Neutrophil (primary cell): ENCODE results near the gene APOA4.
A peak's percentile ranks its signal among the peaks of the same experiment; 100 is the strongest.
"Not testable (repeated sequence)": the region's sequence is repeated elsewhere in the genome, so short reads cannot be mapped to it uniquely, and the experiment has no call there.

Experiments
- H3K27ac ChIP-seq: fragments of 200-600 bp; sonication (generic); 2 replicates; pipeline ENCODE4 v1.5.1; 2016; ENCODE audit warnings: mild to moderate bottlenecking, moderate library complexity
- H3K27me3 ChIP-seq: fragments of 200-600 bp; sonication (generic); 2 replicates; pipeline ENCODE4 v1.6.0; 2016; ENCODE audit warnings: mild to moderate bottlenecking
- H3K36me3 ChIP-seq: fragments of 200-600 bp; sonication (generic); 2 replicates; pipeline ENCODE4 v1.5.1; 2017
- H3K4me1 ChIP-seq, 2 experiments: fragments of 200-600 bp in 1 of 2; sonication (generic) in 1 of 2; 1 replicate in 1 of 2; 2 replicates in 1 of 2; pipeline versions ENCODE4 v1.5.1 to v1.6.1; 2013 to 2016; ENCODE audit warnings: low read depth in 1 of 2, low read length in 1 of 2, mild to moderate bottlenecking in 1 of 2, moderate library complexity in 1 of 2; ENCODE audit not compliant: control insufficient read depth in 1 of 2, insufficient read depth in 1 of 2
- H3K4me3 ChIP-seq, 2 experiments: fragments of 200-600 bp in 1 of 2; sonication (generic) in 1 of 2; 1 replicate in 1 of 2; 2 replicates in 1 of 2; pipeline ENCODE4 v1.5.1; 2013 to 2016; ENCODE audit warnings: low read depth in 1 of 2, low read length in 1 of 2, mild to moderate bottlenecking in 1 of 2, moderate library complexity in 1 of 2
- H3K9me3 ChIP-seq: fragments of 200-600 bp; sonication (generic); 2 replicates; pipeline ENCODE4 v1.5.1; 2016
- TF ChIP-seq, protein P1 (sequence below): fragments of 200-600 bp; sonication (generic); IDR thresholded peaks from 2 replicates; pipeline ENCODE4 v1.5.1; 2016; ENCODE audit warnings: antibody characterized with exemption

APOA4 gene

DNA sequence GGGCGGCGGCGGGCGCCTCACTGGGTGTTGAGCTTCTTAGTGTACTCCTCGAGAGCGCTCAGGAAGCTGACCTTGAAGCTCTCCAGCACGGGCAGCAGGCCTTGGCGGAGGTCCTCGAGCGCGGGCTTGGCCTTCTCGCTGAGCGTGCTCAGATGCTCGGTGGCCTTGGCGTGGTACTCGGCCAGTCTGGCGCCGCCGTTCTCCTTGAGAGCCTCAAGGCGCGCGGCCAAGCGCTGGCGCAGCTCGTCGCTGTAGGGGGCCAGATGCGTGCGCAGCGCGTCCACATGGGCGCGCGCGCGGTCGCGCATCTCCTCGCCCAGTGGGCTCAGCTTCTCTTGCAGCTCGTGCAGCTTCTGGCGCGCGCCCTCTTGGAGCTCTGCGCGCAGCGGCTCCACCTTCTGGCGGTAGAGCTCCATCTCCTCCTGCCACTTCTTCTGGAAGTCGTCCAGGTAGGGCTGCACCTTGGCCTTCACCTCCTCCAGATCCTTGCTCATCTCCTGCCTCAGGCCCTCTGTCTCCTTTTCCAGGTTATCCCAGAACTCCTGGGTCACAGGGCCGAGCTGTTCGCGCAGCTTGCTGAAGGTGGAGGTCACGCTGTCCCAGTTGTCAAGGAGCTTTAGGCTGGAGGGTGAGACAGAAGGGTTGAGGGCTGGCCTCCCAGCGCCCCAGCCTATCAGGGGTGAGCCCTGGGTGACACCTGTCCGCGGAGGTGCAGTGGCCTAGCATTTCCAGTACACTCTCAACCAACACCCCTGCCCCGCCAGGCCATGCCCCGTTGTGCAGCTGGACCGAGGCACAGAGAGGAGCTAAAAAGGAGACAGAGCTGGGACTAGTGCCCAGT is 12.9 kb upstream of the APOA4 start:
- TF ChIP-seq, protein P1, sequence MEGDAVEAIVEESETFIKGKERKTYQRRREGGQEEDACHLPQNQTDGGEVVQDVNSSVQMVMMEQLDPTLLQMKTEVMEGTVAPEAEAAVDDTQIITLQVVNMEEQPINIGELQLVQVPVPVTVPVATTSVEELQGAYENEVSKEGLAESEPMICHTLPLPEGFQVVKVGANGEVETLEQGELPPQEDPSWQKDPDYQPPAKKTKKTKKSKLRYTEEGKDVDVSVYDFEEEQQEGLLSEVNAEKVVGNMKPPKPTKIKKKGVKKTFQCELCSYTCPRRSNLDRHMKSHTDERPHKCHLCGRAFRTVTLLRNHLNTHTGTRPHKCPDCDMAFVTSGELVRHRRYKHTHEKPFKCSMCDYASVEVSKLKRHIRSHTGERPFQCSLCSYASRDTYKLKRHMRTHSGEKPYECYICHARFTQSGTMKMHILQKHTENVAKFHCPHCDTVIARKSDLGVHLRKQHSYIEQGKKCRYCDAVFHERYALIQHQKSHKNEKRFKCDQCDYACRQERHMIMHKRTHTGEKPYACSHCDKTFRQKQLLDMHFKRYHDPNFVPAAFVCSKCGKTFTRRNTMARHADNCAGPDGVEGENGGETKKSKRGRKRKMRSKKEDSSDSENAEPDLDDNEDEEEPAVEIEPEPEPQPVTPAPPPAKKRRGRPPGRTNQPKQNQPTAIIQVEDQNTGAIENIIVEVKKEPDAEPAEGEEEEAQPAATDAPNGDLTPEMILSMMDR: no peak
- no peak overlapping the region for H3K27ac ChIP-seq
- peak overlapping the region; percentile 5 to 34 for H3K4me3 ChIP-seq
- no peaks in the 10 kb centered on the region for H3K36me3 ChIP-seq
- H3K27me3 ChIP-seq: peaks cover 19% of the 10 kb centered on the region
- H3K4me1 ChIP-seq: peaks cover 15% of the 10 kb centered on the region in 2 experiments
- H3K9me3 ChIP-seq: no peaks in the 10 kb centered on the region

DNA sequence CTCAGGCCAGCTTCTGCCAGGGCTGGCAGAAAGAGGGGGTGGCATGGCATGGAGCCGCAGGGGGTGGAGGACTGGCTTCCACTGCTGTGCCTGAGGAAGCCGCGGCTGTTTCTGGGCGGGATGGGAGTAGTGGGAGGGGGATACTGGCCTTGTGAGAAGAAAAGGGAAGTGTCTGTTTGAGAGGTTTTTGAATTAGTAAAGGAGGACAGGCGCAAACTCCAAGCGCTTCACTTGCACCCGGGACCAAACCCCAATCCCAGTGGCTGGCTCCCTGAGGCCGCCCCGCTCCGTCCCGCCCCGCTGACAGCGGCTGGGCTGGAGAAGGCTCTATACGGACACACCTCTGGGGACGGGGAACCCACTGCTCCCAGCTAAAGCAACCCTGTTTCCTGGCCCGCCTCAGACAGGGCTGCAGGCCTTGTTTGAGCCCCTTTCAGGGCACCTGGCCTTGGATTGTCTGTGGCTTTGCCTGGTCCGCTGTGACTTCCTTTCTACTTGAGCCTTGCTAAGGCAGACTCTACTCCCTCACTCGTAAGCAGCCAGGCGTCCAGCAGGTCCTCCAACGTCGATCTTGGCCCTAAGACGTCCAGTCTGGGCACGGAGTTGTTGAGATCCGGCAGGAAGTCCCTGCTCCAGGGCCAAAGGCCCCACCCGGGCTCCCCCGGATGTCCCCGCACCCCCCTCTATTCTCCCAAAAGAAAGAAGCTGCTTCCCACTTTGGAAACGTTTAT is 12.1 kb upstream of the APOA4 start:
- Histone ChIP-seq H3K4me3 (peak overlapping the region; percentile 5 to 34), H3K27me3 (peaks cover 19% of the 10 kb centered on the region), H3K9me3 (no peaks in the 10 kb centered on the region), H3K27ac (no peak overlapping the region), H3K4me1 (peaks cover 15% of the 10 kb centered on the region in 2 experiments), H3K36me3 (no peaks in the 10 kb centered on the region)
- TF ChIP-seq, protein P1: no peak

DNA sequence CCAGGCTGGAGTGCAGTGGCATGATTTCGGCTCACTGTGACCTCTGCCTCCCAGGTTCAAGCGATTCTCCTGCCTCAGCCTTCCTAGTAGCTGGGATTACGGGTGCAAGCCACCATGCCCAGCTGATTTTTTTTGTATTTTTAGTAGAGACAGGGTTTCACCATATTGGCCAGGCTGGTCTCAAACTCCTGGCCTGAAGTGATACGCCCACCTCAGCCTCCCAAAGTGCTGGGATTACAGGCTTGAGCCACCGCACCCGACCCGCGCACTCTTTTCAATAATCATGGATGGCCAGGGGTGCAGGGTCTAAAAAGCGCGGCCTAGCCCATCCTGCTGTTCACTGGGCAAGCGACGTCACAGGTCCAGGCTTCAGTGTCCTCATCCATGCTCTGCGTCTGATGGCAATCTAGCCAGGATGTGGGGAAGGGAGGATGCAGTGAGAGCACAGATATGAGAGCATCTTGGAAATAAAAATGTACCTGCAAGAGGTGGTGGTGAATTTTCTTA is 11.5 kb upstream of the APOA4 start:
- not testable (repeated sequence) for H3K27ac ChIP-seq, H3K36me3 ChIP-seq, H3K9me3 ChIP-seq, H3K4me3 ChIP-seq
- peaks cover 19% of the 10 kb centered on the region for H3K27me3 ChIP-seq
- H3K4me1 ChIP-seq: peaks cover 15% of the 10 kb centered on the region in 2 experiments

DNA sequence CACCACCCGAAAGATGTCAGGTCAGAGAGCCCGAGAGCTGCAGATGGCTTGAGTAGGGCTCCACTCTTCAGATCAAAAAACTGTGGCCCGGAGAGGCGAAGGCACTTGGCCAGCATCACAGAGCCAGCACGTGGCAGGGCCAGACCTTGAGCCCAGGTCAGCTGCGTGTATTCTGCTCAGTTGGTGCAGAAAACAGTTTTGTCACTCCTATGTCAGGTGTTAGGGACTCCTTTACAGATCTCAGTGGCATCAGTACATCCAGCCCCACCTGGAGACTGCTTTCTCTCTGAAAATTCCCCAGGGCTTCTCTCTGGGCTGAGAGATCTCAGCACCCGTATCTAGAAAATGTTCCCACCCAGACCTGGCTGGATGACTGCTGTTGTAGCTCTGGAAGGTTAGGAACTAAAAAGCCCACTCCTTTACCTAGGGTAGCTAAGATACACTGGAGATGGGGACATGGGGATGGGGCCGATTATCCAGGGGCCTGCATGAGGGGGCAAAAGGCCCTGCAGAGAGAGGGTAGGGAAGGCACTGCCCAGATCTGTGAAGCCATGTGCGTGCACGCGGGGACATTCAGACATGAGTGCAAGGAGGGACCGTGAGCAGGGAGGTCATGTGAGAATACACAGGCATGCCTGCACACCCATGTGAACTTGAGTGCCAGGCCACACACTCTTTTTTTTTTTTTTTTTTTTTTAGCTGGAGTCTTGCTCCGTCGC is 10.9 kb upstream of the APOA4 start:
- H3K27me3 ChIP-seq: peaks cover 19% of the 10 kb centered on the region
- H3K9me3 ChIP-seq: no peaks in the 10 kb centered on the region
- peaks cover 15% of the 10 kb centered on the region in 2 experiments for H3K4me1 ChIP-seq
- H3K4me3 ChIP-seq: no peak overlapping the region
- H3K36me3 ChIP-seq: no peaks in the 10 kb centered on the region
- TF ChIP-seq, protein P1: no peak
- H3K27ac ChIP-seq: no peak overlapping the region

DNA sequence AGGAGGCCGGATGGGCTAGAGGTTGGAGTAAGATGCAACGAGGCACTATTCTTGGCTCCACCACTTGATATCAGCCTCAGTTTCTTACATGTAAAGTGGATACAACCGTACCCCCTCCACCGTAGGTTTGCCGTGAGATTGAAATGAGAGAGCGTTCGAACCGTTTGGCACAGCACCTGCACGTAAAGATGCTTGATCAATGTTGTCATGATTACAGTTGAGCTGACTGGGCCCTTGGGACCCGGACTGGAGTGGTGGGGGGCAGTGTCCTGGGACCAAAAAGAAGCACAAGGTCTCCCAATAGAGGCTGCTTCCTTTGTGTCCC is 10.3 kb upstream of the APOA4 start:
- TF ChIP-seq, protein P1: no peak
- peaks cover 15% of the 10 kb centered on the region in 2 experiments for H3K4me1 ChIP-seq
- H3K9me3 ChIP-seq: no peaks in the 10 kb centered on the region
- H3K27me3 ChIP-seq: peaks cover 19% of the 10 kb centered on the region
- H3K4me3 ChIP-seq: no peak overlapping the region
- no peak overlapping the region for H3K27ac ChIP-seq
- H3K36me3 ChIP-seq: no peaks in the 10 kb centered on the region
